GM12892 (cell line): ENCODE data around the gene APBB1IP.

Experiments
- POLR2AphosphoS5 ChIP-seq: IDR thresholded peaks from 2 replicates; pipeline ENCODE4 v1.6.1; 2011; ENCODE audit warnings: low read depth, low read length, control low read depth
- TAF1 ChIP-seq: IDR thresholded peaks from 2 replicates; pipeline ENCODE4 v1.6.1; 2011; ENCODE audit warnings: low read depth, mild to moderate bottlenecking, control low read depth, low read length, borderline replicate concordance

DNA sequence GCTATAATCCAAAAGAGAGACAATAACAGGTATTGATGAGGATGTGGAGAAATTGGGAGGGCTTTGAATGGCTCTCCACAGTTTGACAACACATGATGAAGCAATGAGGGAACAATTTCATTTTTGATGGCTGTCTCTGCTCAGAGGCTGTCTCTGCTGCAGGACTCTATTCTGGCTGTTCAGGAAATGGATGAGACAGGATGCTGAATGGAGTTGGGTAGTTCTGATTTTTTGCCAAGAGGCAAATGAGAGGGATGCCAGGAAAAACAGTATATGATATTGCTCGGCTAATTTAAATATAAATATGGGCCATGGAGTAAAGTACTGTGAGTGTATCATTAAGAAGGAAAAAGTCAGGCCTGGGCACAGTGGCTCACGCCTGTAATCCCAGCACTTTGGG is 16.8 kb downstream of the APBB1IP start:
- TF ChIP-seq POLR2AphosphoS5 (no peak), TAF1 (no peak)
